ENCODE measurements around the gene SPI1. TPM values are rescaled to one million over a fixed set of nuclear protein-coding genes. Genes with fewer than 3 reads are reported as not detected.

The SPI1 gene
- total RNA-seq, 1 experiment from 2014 or later = 0.31 TPM

GRCh38 chr11:47375546-47376085, 2.7 kb downstream of the SPI1 start:
- in situ Hi-C loops (cut with HindIII; ENCODE audit: low pct_unique_long_range_greater_than_20kb, low sequenced_read_pairs) = no loop called here
- ATAC-seq = no peak
- Histone ChIP-seq H3K9me3 (ENCODE audit: control insufficient read depth, insufficient read depth, low read depth, low read length) (no peaks in the 10 kb centered on the region), H3K36me3 (ENCODE audit: control insufficient read depth, insufficient read depth, low read length) (no peaks in the 10 kb centered on the region), H3K4me3 (ENCODE audit: low read depth in 2 of 2, low read length in 2 of 2) (no peak overlapping the region), H3K27me3 (ENCODE audit: control insufficient read depth, insufficient read depth, low read length) (no peaks in the 10 kb centered on the region), H3K27ac (ENCODE audit: low read length) (no peak overlapping the region), H3K4me1 (ENCODE audit: control insufficient read depth, insufficient read depth, low read length) (no peaks in the 10 kb centered on the region; the same call in 1 of the 2 replicates)
- DNase-seq (ENCODE audit: low read depth, low spot score) = no peak
- no TSS peak for BruUV-seq (replicated peaks)
- intact Hi-C loops (cut with micrococcal nuclease; ENCODE audit: unreplicated experiment) = no loop called here
- CTCF ChIA-PET = no interaction called here
- POLR2A ChIA-PET = no interaction called here
- TF ChIP-seq CTCF (IDR thresholded peaks at IDR 0.05) (no peak), POLR2AphosphoS5 (IDR thresholded peaks at IDR 0.05; ENCODE audit: low read depth, low read length) (no peak), SIN3A (IDR thresholded peaks at IDR 0.05; ENCODE audit: borderline replicate concordance, insufficient read depth, low read depth, low read length) (no peak), REST (IDR thresholded peaks at IDR 0.05; ENCODE audit: insufficient read depth in 1 of 2, low read depth in 2 of 2, low read length in 1 of 2) (no peak), TCF7L2 (IDR thresholded peaks at IDR 0.05; ENCODE audit: low read depth, low read length) (no peak)

GRCh38 chr11:47375020-47375419, 3.3 kb downstream of the SPI1 start:
- CTCF ChIA-PET = interaction anchor here (0.8 to 0.9 kb wide), 2 partner anchors 8 to 79 kb away, joined by 3 to 8 read pairs; no protein-coding TSS in a partner anchor
- Histone ChIP-seq H3K4me3 (ENCODE audit: low read depth in 2 of 2, low read length in 2 of 2) (no peak overlapping the region), H3K27ac (ENCODE audit: low read length) (no peak overlapping the region), H3K27me3 (ENCODE audit: control insufficient read depth, insufficient read depth, low read length) (no peaks in the 10 kb centered on the region), H3K36me3 (ENCODE audit: control insufficient read depth, insufficient read depth, low read length) (no peaks in the 10 kb centered on the region), H3K9me3 (ENCODE audit: control insufficient read depth, insufficient read depth, low read depth, low read length) (no peaks in the 10 kb centered on the region), H3K4me1 (ENCODE audit: control insufficient read depth, insufficient read depth, low read length) (no peaks in the 10 kb centered on the region; the same call in 1 of the 2 replicates)
- POLR2A ChIA-PET = no interaction called here
- DNase-seq (ENCODE audit: low read depth, low spot score) = no peak
- in situ Hi-C loops (cut with HindIII; ENCODE audit: low pct_unique_long_range_greater_than_20kb, low sequenced_read_pairs) (no loop called here), intact Hi-C loops (cut with micrococcal nuclease; ENCODE audit: unreplicated experiment) (no loop called here)
- no TSS peak for BruUV-seq (replicated peaks)
- ATAC-seq = no peak
- TF ChIP-seq CTCF (IDR thresholded peaks at IDR 0.05) = no peak
- TF ChIP-seq SIN3A (IDR thresholded peaks at IDR 0.05; ENCODE audit: borderline replicate concordance, insufficient read depth, low read depth, low read length) = no peak
- no peak for TF ChIP-seq TCF7L2 (IDR thresholded peaks at IDR 0.05; ENCODE audit: low read depth, low read length)
- TF ChIP-seq REST (IDR thresholded peaks at IDR 0.05; ENCODE audit: insufficient read depth in 1 of 2, low read depth in 2 of 2, low read length in 1 of 2) = no peak
